Esophagus squamous epithelium (tissue), 4 donors: ENCODE data around the gene TOMT.

ENCODE experiments used
- CTCF ChIP-seq, 6 experiments: fragments of 450-650 bp in 4 of 6; fragments of 200-600 bp in 2 of 6; sonication (generic) in 2 of 6; IDR thresholded peaks; one replicate each; pipeline ENCODE4 v1.5.1; 2016 to 2019; ENCODE audit warnings: antibody characterized with exemption in 6 of 6, mild to moderate bottlenecking in 4 of 6, moderate library complexity in 4 of 6
- POLR2A ChIP-seq, 4 donors: fragments of 450-650 bp; IDR thresholded peaks; one replicate each; pipeline ENCODE4 v1.6.1; 2017; ENCODE audit warnings: antibody characterized with exemption in 4 of 4, mild to moderate bottlenecking in 4 of 4, moderate library complexity in 3 of 4

- TF ChIP-seq CTCF (IDR thresholded peaks at IDR 0.05) = no peak
- no peak for TF ChIP-seq POLR2A (IDR thresholded peaks at IDR 0.05)
These were observed 17.5 kb downstream of the TOMT start for GRCh38 chr11:72123117-72123653.
